Astrocyte of the cerebellum (primary cell): ENCODE data around the gene VSNL1.

Source experiments
- DNase-seq: peaks from one replicate; pipeline ENCODE4 v3.0.0-alpha.2; 2011; ENCODE audit warnings: low read depth
- H3K4me3 ChIP-seq: 2 replicates; pipeline ENCODE4 v1.5.1; 2011; ENCODE audit warnings: mild to moderate bottlenecking, low read depth, low read length, moderate library complexity
- in situ Hi-C: cut with HindIII; loops from 2 replicates; pipeline ENCODE4 v1.10.0; 2017; ENCODE audit warnings: low sequenced_read_pairs
- TF ChIP-seq, protein P1 (sequence below): IDR thresholded peaks from 2 replicates; pipeline ENCODE4 v1.5.1; 2012; ENCODE audit warnings: low read length, low read depth, moderate library complexity, mild to moderate bottlenecking; ENCODE audit errors: missing control alignments

Gene VSNL1

DNA sequence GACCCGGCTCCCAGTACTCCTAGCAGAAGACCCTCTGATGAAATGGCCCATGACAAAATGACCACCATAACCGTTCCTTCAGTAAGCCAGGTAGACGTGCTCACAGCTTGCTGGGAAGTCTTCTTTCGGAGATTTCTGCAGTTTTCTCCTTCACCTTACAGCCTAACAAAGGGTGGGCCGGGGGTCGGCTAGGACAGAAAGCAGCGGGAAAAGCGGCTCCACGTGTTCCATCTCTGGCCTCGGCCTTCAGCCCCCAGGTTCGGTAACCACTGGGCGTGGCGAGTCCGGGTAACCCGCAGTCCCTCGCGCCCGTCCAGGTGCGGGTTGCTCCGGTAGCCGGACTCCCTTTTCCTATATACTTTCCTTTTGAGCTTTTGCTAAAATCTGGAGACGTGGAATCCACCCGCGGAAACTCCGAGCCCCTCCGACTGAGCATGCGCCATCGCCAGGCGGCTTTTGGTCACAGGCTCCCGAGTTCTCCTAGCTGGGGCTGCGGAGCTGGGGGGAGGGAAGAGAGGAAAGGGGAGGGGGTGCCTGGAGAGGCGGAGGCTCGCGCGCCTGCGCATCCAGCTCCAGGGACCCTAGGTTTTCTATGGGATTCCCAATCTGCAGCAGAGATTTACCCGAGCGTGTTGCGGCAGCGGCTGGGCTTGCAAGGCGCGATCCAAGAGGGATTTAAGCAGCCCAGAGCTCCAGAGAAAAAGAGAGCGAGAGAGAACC lies at the start of gene VSNL1:
TSS of gene VSNL1 (plus strand) at position 604 of the 720 bp plus-strand sequence. CDS start 51,379 bp downstream, outside the sequence.
- in situ Hi-C loops = no loop called here
- H3K4me3 ChIP-seq = peak within 1 kb of the TSS; percentile 64
- peak; percentile 93 for DNase-seq
- TF ChIP-seq, protein P1, sequence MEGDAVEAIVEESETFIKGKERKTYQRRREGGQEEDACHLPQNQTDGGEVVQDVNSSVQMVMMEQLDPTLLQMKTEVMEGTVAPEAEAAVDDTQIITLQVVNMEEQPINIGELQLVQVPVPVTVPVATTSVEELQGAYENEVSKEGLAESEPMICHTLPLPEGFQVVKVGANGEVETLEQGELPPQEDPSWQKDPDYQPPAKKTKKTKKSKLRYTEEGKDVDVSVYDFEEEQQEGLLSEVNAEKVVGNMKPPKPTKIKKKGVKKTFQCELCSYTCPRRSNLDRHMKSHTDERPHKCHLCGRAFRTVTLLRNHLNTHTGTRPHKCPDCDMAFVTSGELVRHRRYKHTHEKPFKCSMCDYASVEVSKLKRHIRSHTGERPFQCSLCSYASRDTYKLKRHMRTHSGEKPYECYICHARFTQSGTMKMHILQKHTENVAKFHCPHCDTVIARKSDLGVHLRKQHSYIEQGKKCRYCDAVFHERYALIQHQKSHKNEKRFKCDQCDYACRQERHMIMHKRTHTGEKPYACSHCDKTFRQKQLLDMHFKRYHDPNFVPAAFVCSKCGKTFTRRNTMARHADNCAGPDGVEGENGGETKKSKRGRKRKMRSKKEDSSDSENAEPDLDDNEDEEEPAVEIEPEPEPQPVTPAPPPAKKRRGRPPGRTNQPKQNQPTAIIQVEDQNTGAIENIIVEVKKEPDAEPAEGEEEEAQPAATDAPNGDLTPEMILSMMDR = no peak

DNA sequence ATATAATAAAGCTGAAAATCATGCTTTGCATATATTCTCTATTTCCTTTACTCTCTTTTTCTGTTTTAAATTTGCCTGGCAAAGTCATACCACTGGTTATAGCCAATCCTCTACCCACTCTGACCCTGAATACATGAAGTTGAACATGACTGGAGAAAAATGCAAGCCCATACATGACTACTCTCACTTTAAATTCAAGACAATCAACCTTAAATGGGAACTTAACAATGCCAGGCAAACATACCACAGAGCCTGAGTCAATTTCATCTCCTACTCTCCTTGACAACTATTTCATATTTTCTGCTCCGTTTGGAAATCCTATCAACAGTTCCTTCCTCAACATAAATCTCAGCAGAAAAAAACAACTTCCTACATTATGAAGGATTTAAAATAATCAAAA lies 44.9 kb upstream of the VSNL1 start:
- H3K4me3 ChIP-seq = no peak overlapping the region
- TF ChIP-seq, protein P1 = no peak
- in situ Hi-C loops = no loop called here
- DNase-seq = no peak

DNA sequence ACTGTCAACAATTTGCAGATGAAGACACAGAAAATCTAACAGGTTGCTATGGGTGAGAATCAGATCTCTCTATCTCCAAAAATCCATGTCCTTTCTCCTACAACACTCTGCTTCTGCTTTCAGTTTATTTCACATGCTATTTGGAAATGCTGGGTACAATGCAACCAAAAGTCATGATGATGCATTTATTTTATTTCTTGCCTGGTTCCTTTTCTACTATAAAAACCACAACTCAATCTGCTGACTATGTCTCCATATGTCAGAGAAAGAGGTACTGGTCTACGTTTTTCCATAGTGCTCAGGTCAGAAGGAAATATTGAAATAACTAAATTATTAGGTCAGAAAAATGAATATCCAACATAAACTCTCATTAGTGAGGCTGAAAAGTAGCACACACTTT lies 42.8 kb upstream of the VSNL1 start:
- DNase-seq = no peak
- in situ Hi-C loops = no loop called here
- TF ChIP-seq, protein P1 = no peak
- no peak overlapping the region for H3K4me3 ChIP-seq

DNA sequence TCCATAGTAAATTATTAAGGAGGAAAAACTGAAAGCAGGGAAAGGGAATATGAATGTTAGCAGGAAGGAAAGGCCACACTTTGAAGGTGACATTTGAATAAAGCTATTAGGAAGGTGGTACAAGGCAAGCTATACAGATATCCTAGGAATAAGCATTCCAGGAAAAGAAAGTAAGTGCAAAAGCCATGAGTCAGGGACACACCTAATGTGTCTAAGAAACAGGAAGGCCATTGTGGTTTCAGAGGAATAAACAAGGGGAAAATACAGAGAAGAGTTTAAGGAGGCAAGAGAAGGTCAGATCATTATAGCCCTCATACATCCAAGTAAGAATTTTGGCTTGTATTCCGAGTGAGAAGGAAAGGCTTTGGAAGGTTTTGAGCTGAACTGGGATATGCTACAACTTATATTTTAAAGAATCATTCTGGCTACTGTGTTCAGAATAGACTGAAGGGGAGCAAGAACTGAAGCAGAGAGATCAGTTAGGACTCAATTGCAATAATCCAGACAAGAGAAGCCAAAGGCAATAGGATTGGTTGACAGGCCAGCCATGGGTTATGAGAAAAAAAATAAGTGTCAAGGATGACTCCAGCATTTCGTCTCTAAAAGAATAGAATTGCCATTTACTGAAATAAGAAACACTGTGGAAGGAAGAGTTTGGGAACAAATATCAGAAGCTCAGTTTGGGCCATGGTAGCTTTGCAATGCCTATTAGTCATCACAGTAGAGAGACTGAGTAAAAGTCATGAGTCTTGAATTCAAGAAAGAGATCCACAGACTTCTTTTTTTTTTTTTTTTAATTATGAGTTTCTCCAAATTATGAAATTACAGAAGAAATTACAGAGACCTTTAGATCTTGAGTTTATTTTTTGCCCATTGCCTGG lies 33.5 kb upstream of the VSNL1 start:
- H3K4me3 ChIP-seq = no peak overlapping the region
- in situ Hi-C loops = no loop called here
- TF ChIP-seq, protein P1 = no peak
- DNase-seq = no peak

DNA sequence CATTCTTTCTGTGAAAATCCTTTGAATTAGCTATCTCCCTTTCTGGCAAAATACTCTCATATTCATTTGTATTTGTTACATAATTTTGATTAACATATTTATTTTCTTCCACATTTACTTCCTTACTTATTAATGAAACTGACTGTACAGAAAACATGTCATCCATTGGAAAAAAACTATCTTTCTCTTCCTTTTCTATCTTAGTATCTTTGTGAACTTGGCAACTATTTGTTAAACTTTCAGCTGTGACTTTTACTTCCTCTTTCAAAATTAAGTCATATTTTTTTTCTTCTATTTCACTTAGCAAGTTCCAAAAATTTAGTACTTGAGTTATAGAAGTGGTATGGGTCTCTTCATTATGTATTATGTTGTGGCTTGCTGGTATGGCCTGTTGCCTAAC lies 24.8 kb upstream of the VSNL1 start:
- TF ChIP-seq, protein P1 = no peak
- no peak overlapping the region for H3K4me3 ChIP-seq
- in situ Hi-C loops = no loop called here
- no peak for DNase-seq

DNA sequence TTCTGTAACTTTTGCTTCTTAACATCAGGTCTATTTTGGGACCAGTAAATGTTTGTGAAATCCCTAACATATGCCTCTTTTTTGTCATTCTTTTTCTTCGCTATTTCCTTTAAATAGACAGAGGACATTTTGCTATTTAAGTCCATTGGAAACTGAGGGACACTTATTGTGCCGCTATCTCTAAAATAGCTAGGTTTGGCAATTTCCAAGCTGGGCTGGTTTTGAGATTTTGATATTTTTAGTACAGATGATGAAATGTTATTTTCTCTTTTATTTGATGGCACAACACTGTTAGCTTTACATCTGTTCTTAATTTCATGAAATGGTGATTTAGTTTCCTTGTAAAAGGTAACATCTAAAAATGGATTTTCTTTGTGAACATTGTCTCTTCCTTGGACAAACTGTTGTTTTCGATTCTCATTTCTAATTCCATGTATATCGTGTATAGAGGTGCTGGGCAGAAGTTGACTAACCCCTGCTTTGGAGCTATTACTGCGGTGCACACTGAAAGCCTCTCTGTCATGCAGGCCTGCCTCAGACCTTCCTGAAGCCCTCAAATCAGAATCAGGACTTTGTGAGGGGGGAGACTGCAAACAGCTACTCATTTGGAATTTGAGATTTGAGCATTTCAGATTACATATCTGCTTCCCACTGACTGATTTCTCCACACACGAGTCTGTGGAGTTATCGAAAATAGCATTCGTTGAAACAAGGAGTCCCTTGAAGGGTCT lies 22.9 kb upstream of the VSNL1 start:
- TF ChIP-seq, protein P1 = no peak
- peak overlapping the region; percentile 49 for H3K4me3 ChIP-seq
- in situ Hi-C loops = no loop called here
- DNase-seq = no peak
